Erythroblast (primary cell): ENCODE data around the gene DPH6.

Experiments
- GATA1 ChIP-seq: IDR thresholded peaks from 2 replicates; pipeline ENCODE4 v1.6.1; 2011; ENCODE audit warnings: low read depth, mild to moderate bottlenecking, control low read depth, low read length, moderate library complexity
- POLR2A ChIP-seq: IDR thresholded peaks from 2 replicates; pipeline ENCODE4 v1.6.1; 2011; ENCODE audit warnings: mild to moderate bottlenecking, low read length

DNA sequence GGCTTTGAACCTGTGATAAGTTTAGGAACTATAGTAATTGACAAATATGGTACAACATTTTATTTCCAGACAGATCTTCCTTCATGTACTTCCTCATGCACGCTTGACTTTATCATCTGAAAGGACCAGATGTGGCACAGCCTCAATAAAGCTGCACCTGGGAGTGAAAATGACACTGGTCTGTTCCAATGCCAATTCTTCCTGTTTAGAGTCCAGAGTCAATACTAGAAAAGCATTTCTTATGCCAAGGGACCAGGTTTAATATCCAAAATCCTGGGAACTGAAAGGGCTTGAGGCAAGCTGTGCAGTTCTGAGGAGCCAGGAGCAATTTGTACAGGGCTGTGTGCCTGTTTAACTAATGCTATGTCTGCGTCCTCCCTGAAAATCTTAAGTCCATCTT lies 15.3 kb downstream of the DPH6 start:
- TF ChIP-seq POLR2A: no peak
- TF ChIP-seq GATA1: no peak
